Uterus (tissue), 2 donors: ENCODE measurements around the gene FOLR3.

Source experiments
- CTCF ChIP-seq, 4 experiments: fragments of 200-600 bp in 2 of 4; fragments of 450-650 bp in 2 of 4; sonication (generic) in 2 of 4; IDR thresholded peaks; one replicate each; pipeline ENCODE4 v1.5.1; 2016 to 2019; ENCODE audit warnings: antibody characterized with exemption in 4 of 4, mild to moderate bottlenecking in 2 of 4, moderate library complexity in 1 of 4
- POLR2A ChIP-seq, 2 donors: fragments of 450-650 bp; IDR thresholded peaks; one replicate each; pipeline ENCODE4 v1.6.1; 2016; ENCODE audit warnings: antibody characterized with exemption in 2 of 2, mild to moderate bottlenecking in 1 of 2, moderate library complexity in 1 of 2

- no peak for TF ChIP-seq CTCF (IDR thresholded peaks at IDR 0.05)
- no peak for TF ChIP-seq POLR2A (IDR thresholded peaks at IDR 0.05)
Observed at GRCh38 chr11:72132646-72133045, 2.9 kb upstream of the FOLR3 start.
